NOMO-1 treated with dmso at 0.1 percent for 144 hours (cell line): ENCODE measurements around the gene NBL1.

Experiments used
- DNase-seq: peaks from one replicate; lab custom pipeline; 2025; ENCODE audit not compliant: unreplicated experiment; lab: John Stamatoyannopoulos, UW

NBL1 gene

DNA sequence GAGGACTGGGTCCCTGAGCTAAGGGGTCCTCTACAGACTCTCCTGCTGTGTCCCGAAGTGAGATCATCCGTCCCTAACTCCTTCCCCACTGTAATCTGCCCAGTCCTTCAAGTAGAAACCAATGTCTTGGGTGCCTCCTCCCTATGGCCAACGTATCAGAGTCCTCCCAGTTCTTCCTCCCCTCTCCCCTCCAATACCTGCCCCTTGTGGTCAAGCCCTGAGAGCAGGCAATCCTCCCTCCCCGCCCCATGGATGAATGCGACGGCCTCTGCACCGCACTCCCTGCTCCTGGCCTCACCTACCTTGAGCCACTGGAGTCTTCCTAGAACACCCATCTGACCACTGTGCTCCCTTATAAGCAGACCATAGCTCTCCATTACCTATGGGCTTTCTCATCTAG is 51.7 kb downstream of the NBL1 start:
- DNase-seq: no peak

DNA sequence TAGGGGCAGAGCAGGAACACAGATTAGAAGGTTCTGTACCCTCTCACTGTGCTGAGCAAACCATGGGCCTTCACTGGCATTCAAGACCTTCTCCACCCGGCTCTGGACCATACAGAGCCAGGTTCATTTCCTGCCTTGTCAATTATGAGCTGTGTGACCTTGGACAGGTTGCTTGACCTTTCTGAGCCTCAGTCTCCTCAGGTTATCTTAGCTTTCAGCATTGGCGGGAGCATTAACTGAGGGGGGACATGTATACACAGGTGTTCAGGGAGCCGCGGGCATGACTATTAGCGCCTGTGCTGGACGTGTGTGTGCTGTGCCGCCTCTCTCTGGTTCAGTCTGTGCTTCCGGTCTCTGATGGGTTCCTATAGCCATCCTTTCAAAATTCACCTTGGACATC is 52.7 kb downstream of the NBL1 start:
- DNase-seq: no peak

DNA sequence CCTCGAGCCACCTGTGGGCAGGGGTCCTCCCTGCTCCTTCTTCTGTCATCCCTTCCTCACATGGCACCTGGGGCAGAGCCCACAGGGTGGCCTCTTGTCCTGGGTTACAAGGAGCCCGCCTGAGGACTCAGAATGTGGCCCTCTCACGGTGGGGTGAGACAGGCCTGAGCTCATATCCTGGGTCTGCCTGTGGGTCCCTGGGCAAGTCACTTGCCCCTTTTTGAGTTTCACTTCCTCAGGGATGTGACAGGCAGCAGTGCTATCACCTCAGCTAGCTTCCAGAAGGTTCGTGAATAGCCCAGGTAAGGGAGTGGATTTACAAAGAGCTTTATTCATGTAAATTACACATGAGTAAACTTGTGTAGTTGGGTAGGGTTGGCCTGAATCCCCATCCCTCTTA is 54.1 kb downstream of the NBL1 start:
- DNase-seq: no peak

DNA sequence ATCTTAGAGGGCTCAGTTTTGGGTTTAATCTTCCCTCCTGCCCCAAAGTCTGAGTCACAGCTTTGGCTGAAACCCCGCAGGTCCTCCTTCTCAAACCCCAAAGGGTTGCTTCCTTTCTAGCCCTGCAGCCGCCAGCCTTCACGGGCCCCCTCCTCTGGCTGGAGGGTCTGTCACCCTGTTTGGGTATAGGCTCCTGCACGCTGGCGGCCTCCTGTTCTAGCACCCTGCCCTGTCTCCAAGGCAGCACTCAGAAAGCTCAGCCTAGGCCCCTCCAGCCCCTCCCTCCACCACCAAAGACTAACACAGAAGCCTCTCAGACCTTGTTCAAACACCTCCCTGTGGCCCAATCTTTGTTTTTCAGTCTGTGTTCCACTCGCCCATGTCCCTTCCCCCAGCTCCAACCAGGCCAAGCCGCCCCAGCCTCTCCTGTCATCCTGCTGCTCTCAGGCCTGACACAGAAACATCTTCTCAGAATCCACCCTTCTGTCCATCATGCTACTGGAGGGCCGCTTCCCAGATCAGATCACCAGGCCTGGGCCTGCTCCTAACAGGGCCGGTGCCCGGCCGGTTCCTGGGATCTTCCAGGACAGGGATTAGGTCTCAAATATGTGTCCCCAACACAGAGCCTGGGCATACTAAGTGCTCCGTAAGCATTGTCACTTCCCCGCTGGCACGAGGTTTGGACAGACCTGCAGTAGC is 56.1 kb downstream of the NBL1 start:
- DNase-seq: no peak

DNA sequence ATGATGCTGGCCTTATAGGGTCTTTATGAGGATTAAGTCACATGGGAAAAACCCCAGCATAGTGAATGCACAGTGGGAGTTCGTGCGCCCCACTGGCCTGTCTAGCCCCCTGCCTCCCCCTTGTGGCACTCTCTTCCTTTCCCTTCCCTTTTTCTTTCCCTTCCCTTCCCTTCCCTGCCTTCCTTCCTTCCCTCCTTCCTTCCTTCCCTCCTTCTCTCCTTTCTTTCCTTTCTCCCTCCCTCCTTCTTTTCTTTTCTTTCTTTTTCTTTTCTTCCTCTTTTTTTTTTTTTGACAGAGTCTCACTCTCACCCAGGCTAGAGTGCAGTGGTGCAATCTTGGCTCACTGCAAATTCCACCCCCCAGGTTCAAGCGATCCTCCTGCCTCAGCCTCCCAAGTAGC is 59.2 kb downstream of the NBL1 start:
- no peak for DNase-seq

DNA sequence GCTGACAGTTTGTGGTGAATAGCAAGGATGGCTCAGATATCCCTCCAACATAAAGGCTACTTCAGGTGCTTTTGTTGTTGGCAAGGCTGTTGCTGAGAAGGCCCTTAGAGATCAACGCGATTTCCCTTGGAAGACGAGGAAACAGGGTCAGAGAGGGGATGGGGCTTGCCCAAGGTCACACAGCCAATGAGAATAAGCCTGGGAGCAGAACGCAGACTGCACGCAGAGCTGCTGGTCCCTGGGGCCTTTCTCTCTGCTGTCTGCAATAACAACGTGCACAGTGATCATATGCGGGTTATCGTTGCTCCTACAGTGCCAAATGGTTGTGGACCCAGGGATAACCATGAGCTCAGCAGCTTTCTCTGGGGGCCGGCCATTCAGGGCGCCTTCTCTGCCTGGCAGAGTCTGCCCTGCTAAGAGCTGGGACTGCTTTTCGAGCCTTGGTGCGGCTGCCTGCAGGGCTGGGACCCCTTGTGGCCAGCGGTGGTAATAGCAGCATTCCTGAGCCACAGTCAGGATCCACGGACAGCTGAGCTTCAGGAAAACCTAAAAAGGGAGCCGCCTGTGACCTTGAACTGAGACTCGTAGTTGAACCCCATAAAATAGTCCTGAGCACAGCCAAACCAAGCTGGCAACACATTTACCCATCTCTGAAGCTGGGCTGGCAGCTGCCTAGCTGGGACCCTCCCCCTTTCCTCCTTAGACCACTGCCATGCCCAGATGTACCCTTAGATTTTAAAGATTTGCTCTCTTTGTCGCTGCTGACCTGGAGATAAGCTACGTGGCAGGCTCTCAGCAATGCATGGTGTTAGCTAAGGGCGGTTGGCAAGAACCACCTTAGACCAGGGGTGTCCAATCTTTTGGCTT is 60.4 kb downstream of the NBL1 start:
- DNase-seq: no peak

DNA sequence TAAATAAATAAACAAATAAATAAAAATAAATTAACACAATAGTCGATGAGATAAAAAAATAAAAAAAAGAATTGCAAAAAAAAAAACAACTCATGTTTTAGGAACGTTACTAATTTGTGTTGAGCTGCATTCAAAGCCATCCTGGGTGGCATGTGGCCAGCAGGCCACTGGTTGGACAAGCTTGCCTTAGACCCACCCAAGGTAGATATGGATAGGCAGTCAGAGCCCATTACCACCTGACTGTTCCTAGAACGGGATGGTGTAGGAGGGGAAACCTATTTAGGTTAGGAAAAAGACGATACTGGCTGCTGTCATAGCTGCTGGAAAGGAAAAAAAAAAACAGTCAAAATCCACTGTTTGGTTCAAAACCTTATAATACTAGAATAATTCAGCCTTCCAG is 61.4 kb downstream of the NBL1 start:
- DNase-seq: no peak

DNA sequence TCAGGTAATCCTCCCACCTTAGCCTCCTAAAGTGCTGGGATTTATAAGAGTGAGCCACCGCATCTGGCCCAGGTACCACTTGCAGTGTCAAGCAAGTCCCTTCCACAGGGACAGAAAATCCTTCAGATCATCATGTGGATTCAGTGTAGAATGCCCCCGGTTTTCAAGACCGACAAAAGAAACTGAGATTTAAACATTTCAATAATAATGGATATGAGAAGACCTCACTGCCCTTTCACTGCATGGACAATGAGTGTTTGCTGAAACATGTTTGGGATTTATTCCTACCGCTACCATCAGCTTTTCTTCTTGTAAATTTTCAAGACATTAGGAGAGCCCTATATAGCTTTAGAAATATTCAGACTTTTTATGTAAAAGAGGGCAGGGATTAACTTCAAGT is 62.0 kb downstream of the NBL1 start:
- DNase-seq: no peak
